8988T (cell line): ENCODE results near the gene PGAM1.
A peak's percentile ranks its signal among the peaks of the same experiment; 100 is the strongest.
"Not testable (repeated sequence)": the region's sequence is repeated elsewhere in the genome, so short reads cannot be mapped to it uniquely, and the experiment has no call there.

Experiments used
- DNase-seq: peaks from one replicate; pipeline ENCODE4 v3.0.0; 2011

PGAM1 gene

GRCh38 chr10:97459933-97460332, 33.9 kb downstream of the PGAM1 start:
- no peak for DNase-seq

GRCh38 chr10:97462309-97462708, 36.3 kb downstream of the PGAM1 start:
- no peak for DNase-seq

- no peak for DNase-seq
Measured at GRCh38 chr10:97463363-97464132, 37.6 kb downstream of the PGAM1 start.

GRCh38 chr10:97464226-97464625, 38.2 kb downstream of the PGAM1 start:
- no peak for DNase-seq

GRCh38 chr10:97465982-97466381, 40.0 kb downstream of the PGAM1 start:
- no peak for DNase-seq

GRCh38 chr10:97466755-97467154, 40.8 kb downstream of the PGAM1 start:
- peak; percentile 51 for DNase-seq

- DNase-seq, result no peak
Measured at GRCh38 chr10:97468162-97468561, 42.2 kb downstream of the PGAM1 start.

- DNase-seq, result not testable (repeated sequence)
Measured at GRCh38 chr10:97468781-97469180, 42.8 kb downstream of the PGAM1 start.

DNA sequence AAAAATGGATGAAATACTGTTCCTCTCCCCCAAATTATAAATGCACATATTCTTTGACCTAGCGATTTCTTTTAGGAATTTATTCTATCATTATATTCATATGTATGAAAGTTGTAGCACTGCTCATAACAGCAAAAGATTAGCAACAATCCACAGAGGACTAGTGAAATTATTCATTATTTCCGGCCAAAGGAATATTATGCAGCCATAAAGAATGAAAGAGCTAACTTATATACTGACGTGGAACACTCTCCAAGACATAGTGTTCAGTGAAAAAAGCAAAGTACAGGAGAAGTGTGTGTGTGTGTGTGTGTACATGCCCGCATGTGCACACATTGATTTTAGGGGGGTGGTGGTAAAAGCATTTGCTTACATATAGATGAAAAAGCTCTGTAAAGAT, 48.9 kb downstream of the PGAM1 start:
- no peak for DNase-seq

DNA sequence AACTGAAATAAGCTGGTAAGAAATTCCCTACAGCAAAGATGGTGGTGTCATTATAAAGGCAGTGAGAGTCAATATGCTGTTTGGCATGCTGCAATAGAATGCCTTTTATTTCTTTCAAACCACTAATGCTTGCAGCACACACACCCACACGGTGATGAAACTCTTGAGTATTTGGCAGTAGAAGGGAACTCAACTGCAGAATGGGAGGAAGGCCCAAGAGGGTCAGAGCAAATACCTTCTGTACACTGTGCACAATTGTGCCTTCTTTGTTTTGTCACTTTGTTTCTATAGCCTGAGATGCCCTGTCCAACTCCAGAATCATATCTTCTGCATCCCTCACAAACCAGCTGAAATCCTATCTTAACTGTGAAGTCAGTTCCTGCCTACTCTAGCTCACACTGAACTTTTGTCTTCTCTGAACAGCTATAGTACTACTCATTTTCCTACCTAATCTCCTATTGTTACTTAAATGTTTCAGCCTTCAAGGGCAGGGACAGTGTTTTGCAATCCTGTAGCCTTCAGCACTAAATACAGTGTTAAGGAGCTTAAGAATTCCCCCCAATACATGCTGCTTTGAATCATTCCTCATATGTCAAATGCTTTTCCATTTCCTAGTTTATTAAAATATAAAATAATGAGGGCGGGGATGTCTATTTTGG, 50.1 kb downstream of the PGAM1 start:
- DNase-seq, result no peak

- DNase-seq, result not testable (repeated sequence)
Measured at GRCh38 chr10:97479410-97479809, 53.4 kb downstream of the PGAM1 start.

DNA sequence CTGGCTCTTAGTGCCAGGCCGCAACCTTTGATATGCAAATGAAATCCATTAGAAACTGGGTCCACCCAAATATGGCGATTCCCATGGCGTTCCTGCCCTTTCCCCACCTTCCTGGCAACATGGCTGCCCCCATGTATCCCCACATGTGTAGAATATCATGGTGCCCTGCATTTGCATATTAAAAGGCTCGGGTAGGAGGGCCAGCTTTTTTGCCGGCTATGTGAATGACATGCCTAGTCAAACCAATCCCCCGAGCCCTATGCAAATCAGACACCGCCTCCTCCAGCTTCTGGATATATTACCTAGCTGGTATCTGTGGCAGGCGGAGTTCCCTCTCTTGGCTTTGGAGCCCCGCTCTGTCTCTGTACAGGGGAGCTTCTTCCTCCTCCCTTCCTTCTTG, 53.9 kb downstream of the PGAM1 start:
- no peak for DNase-seq

GRCh38 chr10:97481071-97481470, 55.1 kb downstream of the PGAM1 start:
- no peak for DNase-seq

DNA sequence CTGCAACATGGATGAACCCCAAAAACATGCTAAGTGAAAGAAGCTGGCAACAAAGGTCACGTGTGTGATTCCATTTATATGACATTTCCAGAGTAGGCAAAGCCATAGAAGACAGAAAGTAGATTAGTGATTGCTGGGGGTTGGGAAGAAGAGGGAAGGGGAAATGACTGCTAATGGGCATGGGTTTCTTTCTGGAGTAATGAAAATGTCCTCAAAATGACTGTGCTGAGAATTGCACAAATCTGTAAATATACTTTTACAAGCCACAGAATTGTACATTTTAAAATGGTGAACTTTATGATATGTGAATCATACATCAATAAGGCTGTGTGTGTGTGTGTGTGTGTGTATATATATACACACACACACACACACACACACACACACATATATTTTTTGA, 56.4 kb downstream of the PGAM1 start:
- no peak for DNase-seq
